GM12878 (cell line): ENCODE data around the gene PCBP4. TPM values are rescaled to one million over a fixed set of nuclear protein-coding genes. Genes with fewer than 3 reads are reported as not detected.

Experiments used
- ATAC-seq: fragments of 200-7000 bp; cut with Tn5 transposase; 3 replicates; pipeline ENCODE4 v1.9.1; 2020; ENCODE audit warnings: mild to moderate bottlenecking, moderate library complexity
- BruUV-seq: library from RNA; stranded (reverse); fragments of 400-500 nt; replicated peaks from 2 replicates; lab custom pipeline; 2021; lab: Mats Ljungman, UMichigan
- CTCF ChIA-PET: fragments of 300-600 bp; sonication (Branson Sonifier 250); formaldehyde crosslinking; extraction: SDS; loops from one replicate; lab custom pipeline; 2021; ENCODE audit warnings: inconsistent platforms; lab: Yijun Ruan, JAX
- POLR2A ChIA-PET: fragments of 350-600 bp; formaldehyde crosslinking; extraction: SDS; loops from one replicate; lab custom pipeline; 2021; ENCODE audit warnings: inconsistent platforms; lab: Charles Lee
- RAD21 ChIA-PET: fragments of 300-600 bp; sonication (Branson Sonifier 250); formaldehyde crosslinking; loops from one replicate; lab custom pipeline; 2023; ENCODE audit warnings: antibody characterized with exemption; ENCODE audit not compliant: unreplicated experiment; lab: Charles Lee
- SMC1A ChIA-PET: fragments of 300-600 bp; sonication (Branson Sonifier 250); formaldehyde crosslinking; loops from one replicate; lab custom pipeline; 2023; ENCODE audit not compliant: unreplicated experiment, uncharacterized antibody; lab: Charles Lee
- DNase-seq: peaks from one replicate; pipeline ENCODE4 v3.0.0-alpha.2; 2011; ENCODE audit warnings: low read depth, low spot score
- FAIRE-seq: peaks from 3 replicates; lab custom pipeline; 2011; peaks lifted over from hg19 to GRCh38; lab: Jason Lieb, UNC
- H2AFZ ChIP-seq: 2 replicates; pipeline ENCODE4 v1.6.0; 2011; ENCODE audit warnings: low read depth, low read length, control low read depth; ENCODE audit not compliant: control insufficient read depth
- H3K27ac ChIP-seq: 2 replicates; pipeline ENCODE4 v1.5.1; 2011; ENCODE audit warnings: control low read depth; ENCODE audit not compliant: control insufficient read depth, insufficient read depth
- H3K27me3 ChIP-seq, 2 experiments: replicated peaks in 1 of 2; 2 replicates each; pipeline versions ENCODE4 v1.6.0 to v1.6.1; 2011; ENCODE audit warnings: low read length in 1 of 2; ENCODE audit not compliant: control insufficient read depth in 2 of 2, insufficient read depth in 2 of 2
- H3K36me3 ChIP-seq, 2 experiments: 2 replicates each; pipeline ENCODE4 v1.5.1; 2011; ENCODE audit warnings: low read length in 1 of 2; ENCODE audit not compliant: control insufficient read depth in 2 of 2, insufficient read depth in 2 of 2
- H3K4me1 ChIP-seq: 2 replicates; pipeline ENCODE4 v1.6.1; 2011; ENCODE audit warnings: mild to moderate bottlenecking, low read length, moderate library complexity, mixed read lengths; ENCODE audit not compliant: control insufficient read depth, insufficient read depth
- H3K4me2 ChIP-seq: 2 replicates; pipeline ENCODE4 v1.6.0; 2011; ENCODE audit warnings: control low read depth; ENCODE audit not compliant: control insufficient read depth, insufficient read depth
- H3K4me3 ChIP-seq: fragments of 200-600 bp; sonication (generic); 2 replicates; pipeline ENCODE4 v1.5.1; 2016
- H3K79me2 ChIP-seq: 2 replicates; pipeline ENCODE4 v1.6.0; 2011; ENCODE audit warnings: low read length; ENCODE audit not compliant: control insufficient read depth, insufficient read depth
- H3K9ac ChIP-seq: 2 replicates; pipeline ENCODE4 v1.8.0; 2011; ENCODE audit warnings: low read length, control low read depth, mixed read lengths; ENCODE audit not compliant: control insufficient read depth, insufficient read depth
- H3K9me3 ChIP-seq: replicated peaks from 3 replicates; pipeline ENCODE4 v1.5.1; 2011; ENCODE audit warnings: mild to moderate bottlenecking, low read length; ENCODE audit not compliant: control insufficient read depth, insufficient read depth
- H4K20me1 ChIP-seq: 2 replicates; pipeline ENCODE4 v1.6.0; 2011; ENCODE audit not compliant: control insufficient read depth, insufficient read depth
- CHD4 ChIP-seq: fragments of 200-600 bp; sonication (generic); IDR thresholded peaks from 2 replicates; pipeline ENCODE4 v1.6.1; 2016; ENCODE audit warnings: mild to moderate bottlenecking
- ESRRA ChIP-seq: IDR thresholded peaks from 2 replicates; pipeline ENCODE4 v1.6.1; 2012; ENCODE audit warnings: mild to moderate bottlenecking, low read length, improper control_type of control experiment
- GABPA ChIP-seq: IDR thresholded peaks from 2 replicates; pipeline ENCODE4 v1.6.1; 2014; ENCODE audit warnings: antibody characterized with exemption, low read depth, mild to moderate bottlenecking, inconsistent platforms
- MEF2B ChIP-seq: fragments of 450-650 bp; IDR thresholded peaks from 2 replicates; pipeline ENCODE4 v1.6.1; 2018; ENCODE audit warnings: mild to moderate bottlenecking, moderate library complexity; ENCODE audit not compliant: partially characterized antibody, poor library complexity, severe bottlenecking
- ZBTB11 ChIP-seq: fragments of 450-650 bp; formaldehyde crosslinking; IDR thresholded peaks from 2 replicates; pipeline ENCODE4 v1.5.0; 2022; ENCODE audit warnings: mild to moderate bottlenecking, missing genetic modification characterization
- ZBTB40 ChIP-seq: fragments of 450-650 bp; IDR thresholded peaks from 2 replicates; pipeline ENCODE4 v1.6.1; 2016; ENCODE audit warnings: mild to moderate bottlenecking, moderate library complexity, borderline replicate concordance
- ZNF384 ChIP-seq: IDR thresholded peaks from 2 replicates; pipeline ENCODE4 v1.6.1; 2012; ENCODE audit warnings: low read depth, mild to moderate bottlenecking, low read length, improper control_type of control experiment, borderline replicate concordance
- ZNF622 ChIP-seq: fragments of 450-650 bp; IDR thresholded peaks from 2 replicates; pipeline ENCODE4 v1.6.1; 2017; ENCODE audit warnings: mild to moderate bottlenecking, inconsistent platforms
- WGBS: methylation state at CpG from one replicate; pipeline ENCODE4 v1.1.6; 2016; ENCODE audit warnings: low lambda C conversion rate; ENCODE audit not compliant: insufficient replicate concordance, insufficient coverage; ENCODE audit errors: missing lambda C conversion rate; 5-methylcytosine and 5-hydroxymethylcytosine counted together
- in situ Hi-C: fragments of 300-500 bp; cut with MboI; formaldehyde crosslinking; loops from 9 replicates; pipeline ENCODE4 v1.14.3; 2018; ENCODE audit warnings: mixed read lengths
- intact Hi-C: fragments of 100-400 bp; cut with micrococcal nuclease; formaldehyde crosslinking; loops from one replicate; pipeline ENCODE4 v1.14.2; 2022; ENCODE audit not compliant: unreplicated experiment
- polyA plus RNA-seq, 11 experiments: library from polyadenylated mRNA; depleted of rRNA in 4 of 11; unstranded in 6 of 11; stranded (reverse) in 5 of 11; fragments of >200 nt; fragmentation: Nextera tagmentation in 4 of 11; fragmentation: Illumina TruSeq in 1 of 11; extraction: Ambion mirVana in 4 of 11; extraction: Trizol in 1 of 11; gene quantifications; 1 replicate in 1 of 11; 2 replicates in 10 of 11; pipeline versions ENCODE4 v1.2.1 to v1.2.3, GENCODE V29; 2011 to 2016; ENCODE audit warnings: inconsistent platforms in 2 of 11, missing spikeins in 2 of 11, low read depth in 1 of 11
- total RNA-seq, 4 experiments: library from RNA; depleted of rRNA in 3 of 4; stranded (reverse); fragments of >200 nt in 3 of 4; fragmentation: Illumina TruSeq in 1 of 4; extraction: Trizol in 1 of 4; gene quantifications; 2 replicates each; pipeline versions ENCODE4 v1.2.1 to v1.2.3, GENCODE V29; 2013 to 2021
- TF ChIP-seq, protein P1 (sequence below): fragments of 450-650 bp; IDR thresholded peaks from 2 replicates; pipeline ENCODE4 v1.6.1; 2017; ENCODE audit warnings: mild to moderate bottlenecking, moderate library complexity

The PCBP4 gene
- total and polyA plus RNA-seq, 10 of the 15 experiments (the other 5 are each of a cell fraction or from before 2014, with no cell fraction given), result 0.05 to 14.5 (median 4.2) TPM

DNA sequence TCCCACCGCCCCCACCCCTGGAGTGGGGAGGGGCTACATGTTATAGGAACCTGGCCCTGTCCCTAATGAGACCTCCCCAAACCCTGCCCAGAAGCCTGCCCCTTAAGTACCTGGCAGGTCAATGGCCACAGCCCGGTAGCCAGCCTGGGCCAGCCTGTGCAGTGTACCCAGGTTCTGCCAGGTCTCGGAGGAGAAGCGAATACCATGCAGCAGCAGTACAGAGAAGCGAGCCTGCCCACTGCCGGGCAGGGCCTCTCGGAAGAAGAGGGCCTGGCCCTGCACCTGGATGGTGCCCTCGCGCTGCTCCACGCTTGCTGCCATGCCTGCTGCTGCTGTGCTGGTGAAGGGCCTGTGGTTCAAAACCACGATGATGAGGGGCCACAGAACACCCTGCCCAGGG lies 4.1 kb upstream of the PCBP4 start:
- Histone ChIP-seq H4K20me1 (no peaks in the 10 kb centered on the region), H3K4me2 (no peak overlapping the region), H3K9me3 (no peaks in the 10 kb centered on the region), H3K4me1 (peaks cover 20% of the 10 kb centered on the region), H3K4me3 (no peak overlapping the region), H3K36me3 (no peaks in the 10 kb centered on the region), H3K27me3 (no peaks in the 10 kb centered on the region), H3K79me2 (peaks cover 5% of the 10 kb centered on the region; the same call in 1 of the 2 replicates), H3K9ac (no peak overlapping the region), H2AFZ (no peak overlapping the region), H3K27ac (no peak overlapping the region)
- ATAC-seq (no peak), FAIRE-seq (no peak), DNase-seq (no peak)
- BruUV-seq, result no TSS peak
- ChIA-PET CTCF (interaction anchor here (1.8 kb wide), 1 partner anchor 28 kb away, joined by 7 read pairs; no protein-coding TSS in a partner anchor), SMC1A (interaction anchor here (5.2 kb wide), 1 partner anchor 29 kb away, joined by 33 read pairs; the partner anchor contains the start of genes PARP3 and RRP9), POLR2A (no interaction called here), RAD21 (no interaction called here)
- intact Hi-C loops (no loop called here), in situ Hi-C loops (no loop called here)
- TF ChIP-seq ZNF384 (no peak), ESRRA (no peak), MEF2B (no peak), GABPA (no peak), ZBTB40 (no peak), CHD4 (no peak), ZNF622 (no peak), ZBTB11 (CRISPR knock-in tag) (no peak)
- TF ChIP-seq, protein P1, sequence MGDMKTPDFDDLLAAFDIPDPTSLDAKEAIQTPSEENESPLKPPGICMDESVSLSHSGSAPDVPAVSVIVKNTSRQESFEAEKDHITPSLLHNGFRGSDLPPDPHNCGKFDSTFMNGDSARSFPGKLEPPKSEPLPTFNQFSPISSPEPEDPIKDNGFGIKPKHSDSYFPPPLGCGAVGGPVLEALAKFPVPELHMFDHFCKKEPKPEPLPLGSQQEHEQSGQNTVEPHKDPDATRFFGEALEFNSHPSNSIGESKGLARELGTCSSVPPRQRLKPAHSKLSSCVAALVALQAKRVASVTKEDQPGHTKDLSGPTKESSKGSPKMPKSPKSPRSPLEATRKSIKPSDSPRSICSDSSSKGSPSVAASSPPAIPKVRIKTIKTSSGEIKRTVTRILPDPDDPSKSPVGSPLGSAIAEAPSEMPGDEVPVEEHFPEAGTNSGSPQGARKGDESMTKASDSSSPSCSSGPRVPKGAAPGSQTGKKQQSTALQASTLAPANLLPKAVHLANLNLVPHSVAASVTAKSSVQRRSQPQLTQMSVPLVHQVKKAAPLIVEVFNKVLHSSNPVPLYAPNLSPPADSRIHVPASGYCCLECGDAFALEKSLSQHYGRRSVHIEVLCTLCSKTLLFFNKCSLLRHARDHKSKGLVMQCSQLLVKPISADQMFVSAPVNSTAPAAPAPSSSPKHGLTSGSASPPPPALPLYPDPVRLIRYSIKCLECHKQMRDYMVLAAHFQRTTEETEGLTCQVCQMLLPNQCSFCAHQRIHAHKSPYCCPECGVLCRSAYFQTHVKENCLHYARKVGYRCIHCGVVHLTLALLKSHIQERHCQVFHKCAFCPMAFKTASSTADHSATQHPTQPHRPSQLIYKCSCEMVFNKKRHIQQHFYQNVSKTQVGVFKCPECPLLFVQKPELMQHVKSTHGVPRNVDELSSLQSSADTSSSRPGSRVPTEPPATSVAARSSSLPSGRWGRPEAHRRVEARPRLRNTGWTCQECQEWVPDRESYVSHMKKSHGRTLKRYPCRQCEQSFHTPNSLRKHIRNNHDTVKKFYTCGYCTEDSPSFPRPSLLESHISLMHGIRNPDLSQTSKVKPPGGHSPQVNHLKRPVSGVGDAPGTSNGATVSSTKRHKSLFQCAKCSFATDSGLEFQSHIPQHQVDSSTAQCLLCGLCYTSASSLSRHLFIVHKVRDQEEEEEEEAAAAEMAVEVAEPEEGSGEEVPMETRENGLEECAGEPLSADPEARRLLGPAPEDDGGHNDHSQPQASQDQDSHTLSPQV, result no peak
- 91% methylated on average over 11 of the region's 11 CpGs for WGBS
